T-helper 2 cell treated with Interferon-gamma antibody and Interleukin-4, amounts not matched to agents 5 μg/mL and 100 μg/mL, for 36 hours (primary cell): Measurements from ENCODE around the gene MDFIC2.

ENCODE experiments used
- DNase-seq: peaks from one replicate; pipeline ENCODE4 v3.0.0; 2021; ENCODE audit warnings: low spot score
- H3K27ac Mint-ChIP-seq: one replicate; pipeline ENCODE4 v1.8.0; 2021; ENCODE audit warnings: mild to moderate bottlenecking, mixed read lengths
- H3K27me3 Mint-ChIP-seq: one replicate; pipeline ENCODE4 v1.8.0; 2021; ENCODE audit warnings: low read depth, mixed read lengths
- H3K36me3 Mint-ChIP-seq: one replicate; pipeline ENCODE4 v1.8.0; 2021; ENCODE audit warnings: low read depth, mixed read lengths
- H3K4me1 Mint-ChIP-seq: one replicate; pipeline ENCODE4 v1.8.0; 2021; ENCODE audit warnings: low read depth, mixed read lengths
- H3K4me3 Mint-ChIP-seq: one replicate; pipeline ENCODE4 v1.8.0; 2022; ENCODE audit warnings: mild to moderate bottlenecking, moderate library complexity, mixed read lengths
- H3K9me3 Mint-ChIP-seq: one replicate; pipeline ENCODE4 v1.8.0; 2021; ENCODE audit warnings: mixed read lengths

Gene MDFIC2

DNA sequence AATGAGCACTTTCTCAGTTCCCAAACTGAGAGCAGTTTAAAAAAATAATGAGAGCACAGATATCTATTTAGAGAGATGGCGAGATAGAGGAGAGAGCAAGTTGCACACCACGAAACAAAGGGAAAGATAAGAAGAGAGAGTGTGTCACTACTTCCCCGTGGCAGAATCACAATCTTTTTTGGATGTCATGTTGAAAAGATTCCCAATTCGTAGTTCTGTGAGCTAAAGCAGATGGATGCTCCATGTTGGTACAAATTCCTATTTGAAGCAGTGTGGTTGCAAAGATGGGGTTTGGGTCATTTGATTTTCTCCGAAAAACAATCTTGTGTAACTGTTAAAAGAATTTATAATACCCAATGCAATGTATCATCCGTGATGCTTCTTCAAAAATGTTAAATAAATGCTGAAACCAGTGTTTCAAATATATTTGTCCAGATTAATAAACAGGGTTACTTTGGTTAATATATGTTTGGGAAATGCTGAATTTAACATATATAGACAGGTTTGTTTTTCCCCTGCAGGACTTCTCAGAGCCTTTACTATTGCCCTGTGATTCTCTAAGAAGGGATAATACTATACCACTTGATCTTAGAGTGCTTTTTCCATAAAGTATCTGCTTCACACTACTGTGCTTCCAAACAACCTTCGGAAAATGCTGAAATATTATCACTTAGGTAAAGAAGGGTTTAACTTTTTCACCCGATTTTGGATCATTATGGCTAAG lies 128.5 kb downstream of the MDFIC2 start:
- H3K4me1 Mint-ChIP-seq, result no peaks in the 10 kb centered on the region
- H3K27me3 Mint-ChIP-seq, result peaks cover 2% of the 10 kb centered on the region
- H3K4me3 Mint-ChIP-seq, result no peak overlapping the region
- no peak for DNase-seq
- H3K27ac Mint-ChIP-seq, result no peak overlapping the region
- no peaks in the 10 kb centered on the region for H3K36me3 Mint-ChIP-seq
- no peaks in the 10 kb centered on the region for H3K9me3 Mint-ChIP-seq

DNA sequence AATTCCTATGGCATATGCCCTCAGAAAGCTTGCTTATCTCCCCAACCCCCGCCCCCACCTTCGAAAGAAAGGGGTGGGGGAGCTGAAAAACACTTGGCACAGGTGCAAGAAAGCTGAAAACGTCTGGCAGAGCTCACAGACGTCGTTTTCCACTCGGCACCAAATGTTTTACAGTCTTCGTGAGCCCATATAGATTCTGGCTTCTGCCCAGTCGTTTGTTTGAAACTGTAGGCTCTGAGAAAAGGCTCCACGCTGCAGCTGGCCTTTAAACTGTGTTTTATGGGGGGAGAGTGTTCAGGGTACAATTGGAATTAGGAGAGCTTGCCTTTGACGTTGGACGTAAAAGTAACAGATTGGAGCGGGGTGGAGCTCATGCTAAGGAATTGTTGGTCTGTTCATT lies 130.3 kb downstream of the MDFIC2 start:
- no peak overlapping the region for H3K27ac Mint-ChIP-seq
- no peak for DNase-seq
- no peaks in the 10 kb centered on the region for H3K4me1 Mint-ChIP-seq
- H3K27me3 Mint-ChIP-seq, result peaks cover 2% of the 10 kb centered on the region
- H3K36me3 Mint-ChIP-seq, result no peaks in the 10 kb centered on the region
- no peak overlapping the region for H3K4me3 Mint-ChIP-seq
- H3K9me3 Mint-ChIP-seq, result no peaks in the 10 kb centered on the region

GRCh38 chr3:70180664-70181063 lies 131.8 kb downstream of the MDFIC2 start:
- no peak for DNase-seq
- no peaks in the 10 kb centered on the region for H3K4me1 Mint-ChIP-seq
- H3K27ac Mint-ChIP-seq, result no peak overlapping the region
- H3K4me3 Mint-ChIP-seq, result no peak overlapping the region
- peaks cover 2% of the 10 kb centered on the region for H3K27me3 Mint-ChIP-seq
- no peaks in the 10 kb centered on the region for H3K9me3 Mint-ChIP-seq
- no peaks in the 10 kb centered on the region for H3K36me3 Mint-ChIP-seq

- no peak for DNase-seq
- no peak overlapping the region for H3K27ac Mint-ChIP-seq
- no peaks in the 10 kb centered on the region for H3K36me3 Mint-ChIP-seq
- peaks cover 2% of the 10 kb centered on the region for H3K27me3 Mint-ChIP-seq
- H3K4me3 Mint-ChIP-seq, result no peak overlapping the region
- no peaks in the 10 kb centered on the region for H3K4me1 Mint-ChIP-seq
- no peaks in the 10 kb centered on the region for H3K9me3 Mint-ChIP-seq
Observed at GRCh38 chr3:70179111-70179510, 133.3 kb downstream of the MDFIC2 start.

- Mint-ChIP-seq H3K36me3 (no peaks in the 10 kb centered on the region), H3K9me3 (no peaks in the 10 kb centered on the region), H3K27ac (no peak overlapping the region), H3K4me1 (no peaks in the 10 kb centered on the region), H3K27me3 (peaks cover 2% of the 10 kb centered on the region), H3K4me3 (no peak overlapping the region)
- no peak for DNase-seq
Observed at GRCh38 chr3:70177881-70178645, 134.4 kb downstream of the MDFIC2 start.

DNA sequence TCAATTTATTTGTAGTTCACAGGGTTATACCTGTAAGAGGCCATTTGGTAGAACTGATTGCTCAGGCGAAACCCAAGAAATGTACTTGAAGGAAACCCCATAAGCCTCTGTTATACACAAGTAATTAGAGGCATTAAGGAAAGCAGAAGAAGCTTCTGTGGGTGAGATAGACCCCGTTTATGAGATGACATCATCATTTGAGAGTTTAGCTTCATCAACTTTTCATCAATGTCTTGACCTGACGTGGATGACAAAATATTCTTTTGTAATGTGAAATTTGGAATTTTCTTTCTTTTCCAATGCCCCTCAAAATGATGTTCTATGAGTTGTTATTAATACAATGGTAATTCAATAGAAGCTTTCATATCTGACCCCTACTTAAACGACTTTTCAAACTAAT lies 136.2 kb downstream of the MDFIC2 start:
- no peak for DNase-seq
- no peaks in the 10 kb centered on the region for H3K4me1 Mint-ChIP-seq
- H3K27ac Mint-ChIP-seq, result no peak overlapping the region
- no peak overlapping the region for H3K4me3 Mint-ChIP-seq
- no peaks in the 10 kb centered on the region for H3K36me3 Mint-ChIP-seq
- no peaks in the 10 kb centered on the region for H3K9me3 Mint-ChIP-seq
- H3K27me3 Mint-ChIP-seq, result no peaks in the 10 kb centered on the region

- Mint-ChIP-seq H3K4me3 (no peak overlapping the region), H3K27ac (no peak overlapping the region), H3K36me3 (no peaks in the 10 kb centered on the region), H3K4me1 (no peaks in the 10 kb centered on the region), H3K9me3 (no peaks in the 10 kb centered on the region), H3K27me3 (no peaks in the 10 kb centered on the region)
- no peak for DNase-seq
Observed at GRCh38 chr3:70156808-70157207, 155.6 kb downstream of the MDFIC2 start.

GRCh38 chr3:70150599-70150998 lies 161.8 kb downstream of the MDFIC2 start:
- no peaks in the 10 kb centered on the region for H3K36me3 Mint-ChIP-seq
- H3K27ac Mint-ChIP-seq, result no peak overlapping the region
- H3K9me3 Mint-ChIP-seq, result no peaks in the 10 kb centered on the region
- H3K4me3 Mint-ChIP-seq, result no peak overlapping the region
- no peaks in the 10 kb centered on the region for H3K27me3 Mint-ChIP-seq
- H3K4me1 Mint-ChIP-seq, result no peaks in the 10 kb centered on the region
- no peak for DNase-seq

GRCh38 chr3:70149714-70150400 lies 162.6 kb downstream of the MDFIC2 start:
- Mint-ChIP-seq H3K27ac (no peak overlapping the region), H3K4me1 (no peaks in the 10 kb centered on the region), H3K27me3 (no peaks in the 10 kb centered on the region)

More at GRCh38 chr3:70149714-70150400, 162.6 kb downstream of the MDFIC2 start:
- H3K9me3 Mint-ChIP-seq, result no peaks in the 10 kb centered on the region
- no peak overlapping the region for H3K4me3 Mint-ChIP-seq
- DNase-seq, result no peak
- H3K36me3 Mint-ChIP-seq, result no peaks in the 10 kb centered on the region
